ENCODE measurements around the gene SMIM45.

The SMIM45 gene

GRCh38 chr22:41911001-41911611 is 40.8 kb upstream of the SMIM45 start:
- intact Hi-C loops (cut with DNase I; ENCODE audit: low total_unique reads) = no loop called here
- WGBS, 2 donors = 9 to 18% methylated on average over 17 to 24 of the region's 37 CpGs
- no peak overlapping the region for H3K4me3 ChIP-seq (ENCODE audit: low read depth, poor library complexity, severe bottlenecking)
- no peak for TF ChIP-seq CTCF (IDR thresholded peaks at IDR 0.05)
- TF ChIP-seq POLR2A (IDR thresholded peaks at IDR 0.05) = no peak
- DNase-seq (ENCODE audit: low spot score in 2 of 2) = no peak

GRCh38 chr22:41912338-41913039 is 39.5 kb upstream of the SMIM45 start:
- intact Hi-C loops (cut with DNase I; ENCODE audit: low total_unique reads) = no loop called here
- WGBS, 2 donors = 73 to 78% methylated on average over 9 of the region's 9 CpGs

DNA sequence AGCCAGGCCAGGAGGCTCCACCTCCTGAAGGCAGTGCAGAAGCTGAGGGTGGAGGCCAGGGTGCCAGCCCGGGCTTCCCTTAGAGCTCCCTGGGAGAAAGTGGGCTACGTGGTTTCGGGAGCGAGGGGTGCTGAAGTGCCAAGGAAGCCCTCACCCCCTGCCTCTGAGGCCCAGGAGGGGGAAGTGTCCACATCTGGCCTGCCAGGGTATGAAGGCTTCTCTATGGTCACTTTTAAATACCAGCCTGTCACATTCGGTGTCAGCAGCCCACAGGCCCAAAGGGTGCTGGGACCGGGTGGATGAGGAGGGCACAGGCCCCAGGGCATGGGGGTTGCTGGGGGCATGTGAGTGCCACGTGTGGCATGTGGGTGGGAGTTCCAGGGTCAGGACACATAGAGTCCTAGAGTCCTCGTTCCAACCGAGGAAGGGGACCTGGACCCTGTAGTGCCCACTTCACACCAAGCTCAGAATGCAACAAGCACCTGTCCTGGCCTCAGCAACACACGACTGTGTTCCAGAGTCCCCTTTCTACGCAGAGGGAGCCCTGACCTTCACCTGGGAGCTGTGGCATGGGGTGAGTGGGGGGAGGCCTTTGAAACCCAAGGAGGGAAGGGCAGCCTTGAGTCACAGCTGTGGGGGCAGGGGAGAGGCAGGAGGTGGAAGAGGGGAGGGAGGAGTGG is 38.8 kb upstream of the SMIM45 start:
- no peak overlapping the region for H3K4me3 ChIP-seq (ENCODE audit: low read depth, poor library complexity, severe bottlenecking)
- no peak for DNase-seq (ENCODE audit: low spot score in 2 of 2)
- intact Hi-C loops (cut with DNase I; ENCODE audit: low total_unique reads) = no loop called here
- TF ChIP-seq CTCF (IDR thresholded peaks at IDR 0.05) (no peak), POLR2A (IDR thresholded peaks at IDR 0.05) (no peak)
- 52 to 72% methylated on average over 11 of the region's 11 CpGs for WGBS, 2 donors

More at GRCh38 chr22:41912338-41913039, 39.5 kb upstream of the SMIM45 start:
- TF ChIP-seq POLR2A (IDR thresholded peaks at IDR 0.05) = no peak
- DNase-seq (ENCODE audit: low spot score in 2 of 2) = no peak
- H3K4me3 ChIP-seq (ENCODE audit: low read depth, poor library complexity, severe bottlenecking) = no peak overlapping the region

- TF ChIP-seq POLR2A (IDR thresholded peaks at IDR 0.05) = no peak
- no peak for TF ChIP-seq CTCF (IDR thresholded peaks at IDR 0.05)
- no peak for DNase-seq (ENCODE audit: low spot score in 2 of 2)
- intact Hi-C loops (cut with DNase I; ENCODE audit: low total_unique reads) = no loop called here
- H3K4me3 ChIP-seq (ENCODE audit: low read depth, poor library complexity, severe bottlenecking) = no peak overlapping the region
- 2 to 12% methylated on average over 13 to 15 of the region's 79 CpGs for WGBS, 2 donors
These were observed 38.0 kb upstream of the SMIM45 start for GRCh38 chr22:41913842-41914534.

GRCh38 chr22:41914611-41915034 is 37.3 kb upstream of the SMIM45 start:
- no peak for DNase-seq (ENCODE audit: low spot score in 2 of 2)
- H3K4me3 ChIP-seq (ENCODE audit: low read depth, poor library complexity, severe bottlenecking) = no peak overlapping the region
- no peak for TF ChIP-seq CTCF (IDR thresholded peaks at IDR 0.05)
- no peak for TF ChIP-seq POLR2A (IDR thresholded peaks at IDR 0.05)
- WGBS, 2 donors = 0% methylated on average over 20 to 36 of the region's 67 CpGs
- intact Hi-C loops (cut with DNase I; ENCODE audit: low total_unique reads) = no loop called here
